HFFc6 (cell line): ENCODE results near the gene SOS2. TPM values are rescaled to one million over a fixed set of nuclear protein-coding genes. Genes with fewer than 3 reads are reported as not detected.
"Not testable (repeated sequence)": the region's sequence is repeated elsewhere in the genome, so short reads cannot be mapped to it uniquely, and the experiment has no call there.

Experiments used
- DNase-seq: peaks from one replicate; pipeline ENCODE4 v3.0.0-alpha.2; 2018
- H3K27ac Mint-ChIP-seq: 2 replicates; pipeline ENCODE4 v1.8.0; 2020; ENCODE audit warnings: mild to moderate bottlenecking, mixed read lengths
- H3K27me3 Mint-ChIP-seq: 2 replicates; pipeline ENCODE4 v1.8.0; 2021; ENCODE audit warnings: mild to moderate bottlenecking, moderate library complexity, mixed read lengths; ENCODE audit not compliant: insufficient read depth
- H3K36me3 Mint-ChIP-seq: 2 replicates; pipeline ENCODE4 v1.8.0; 2021; ENCODE audit warnings: low read depth, mixed read lengths
- H3K4me1 Mint-ChIP-seq: 2 replicates; pipeline ENCODE4 v1.8.0; 2020; ENCODE audit warnings: low read depth, mixed read lengths
- H3K4me3 Mint-ChIP-seq: 2 replicates; pipeline ENCODE4 v1.8.0; 2020; ENCODE audit warnings: mild to moderate bottlenecking, moderate library complexity, mixed read lengths
- H3K9me3 Mint-ChIP-seq: 2 replicates; pipeline ENCODE4 v1.8.0; 2020; ENCODE audit warnings: mild to moderate bottlenecking, mixed read lengths
- CTCF ChIP-seq: fragments of 200-600 bp; sonication (generic); IDR thresholded peaks from 2 replicates; pipeline ENCODE4 v1.5.0; 2021; ENCODE audit warnings: antibody characterized with exemption, mild to moderate bottlenecking
- total RNA-seq, 6 experiments: library from RNA; stranded (reverse); fragmentation: NEBNext Ultra II Directional; extraction: Animal tissue kit (Norgen Biotek cat#: 25700); gene quantifications; 2 replicates in 1 of 6; 3 replicates in 5 of 6; pipeline ENCODE4 v1.2.3, GENCODE V29; 2021

The SOS2 gene
- total RNA-seq, 6 experiments from 2014 or later, result 11.8 to 14.5 (median 13.3) TPM

- no peak overlapping the region for H3K27ac Mint-ChIP-seq
- no peak for DNase-seq
Observed at GRCh38 chr14:50082308-50082742, 149.1 kb downstream of the SOS2 start.

GRCh38 chr14:50079103-50079502, 152.3 kb downstream of the SOS2 start:
- H3K9me3 Mint-ChIP-seq, H3K4me3 Mint-ChIP-seq, H3K27ac Mint-ChIP-seq, H3K27me3 Mint-ChIP-seq, H3K36me3 Mint-ChIP-seq, DNase-seq: not testable (repeated sequence)
- peaks cover 13% of the 10 kb centered on the region; the same call in 1 of the 2 replicates for H3K4me1 Mint-ChIP-seq

More at GRCh38 chr14:50082308-50082742, 149.1 kb downstream of the SOS2 start:
- Mint-ChIP-seq H3K36me3 (no peaks in the 10 kb centered on the region), H3K4me1 (peaks cover 30% of the 10 kb centered on the region), H3K4me3 (no peak overlapping the region), H3K27me3 (peaks cover 2% of the 10 kb centered on the region; the same call in 1 of the 2 replicates), H3K9me3 (no peaks in the 10 kb centered on the region)
- TF ChIP-seq CTCF, result no peak

GRCh38 chr14:50073663-50074062, 157.7 kb downstream of the SOS2 start:
- not testable (repeated sequence) for H3K27me3 Mint-ChIP-seq, H3K4me3 Mint-ChIP-seq, DNase-seq, H3K4me1 Mint-ChIP-seq, H3K9me3 Mint-ChIP-seq, H3K36me3 Mint-ChIP-seq, H3K27ac Mint-ChIP-seq

GRCh38 chr14:50072395-50072794, 159.0 kb downstream of the SOS2 start:
- H3K4me1 Mint-ChIP-seq, result peaks cover 9% of the 10 kb centered on the region
- H3K36me3 Mint-ChIP-seq, result peaks cover 8% of the 10 kb centered on the region
- H3K27ac Mint-ChIP-seq, result no peak overlapping the region
- peaks cover 2% of the 10 kb centered on the region; the same call in 1 of the 2 replicates for H3K27me3 Mint-ChIP-seq
- DNase-seq, result no peak
- no peak overlapping the region for H3K4me3 Mint-ChIP-seq
- no peaks in the 10 kb centered on the region; the same call in 1 of the 2 replicates for H3K9me3 Mint-ChIP-seq
- TF ChIP-seq CTCF, result no peak

GRCh38 chr14:50070840-50071548, 160.4 kb downstream of the SOS2 start:
- no peak for DNase-seq
- TF ChIP-seq CTCF, result no peak
- H3K4me3 Mint-ChIP-seq, result no peak overlapping the region
- peaks cover 14% of the 10 kb centered on the region for H3K4me1 Mint-ChIP-seq
- peaks cover 2% of the 10 kb centered on the region; the same call in 1 of the 2 replicates for H3K27me3 Mint-ChIP-seq
- no peaks in the 10 kb centered on the region; the same call in 1 of the 2 replicates for H3K9me3 Mint-ChIP-seq
- no peak overlapping the region for H3K27ac Mint-ChIP-seq
- peaks cover 8% of the 10 kb centered on the region for H3K36me3 Mint-ChIP-seq

- peaks cover 2% of the 10 kb centered on the region; the same call in 1 of the 2 replicates for H3K27me3 Mint-ChIP-seq
- DNase-seq, result no peak
- H3K9me3 Mint-ChIP-seq, result no peaks in the 10 kb centered on the region; the same call in 1 of the 2 replicates
- peaks cover 8% of the 10 kb centered on the region for H3K36me3 Mint-ChIP-seq
- no peak for TF ChIP-seq CTCF
- H3K27ac Mint-ChIP-seq, result no peak overlapping the region
- no peak overlapping the region for H3K4me3 Mint-ChIP-seq
- H3K4me1 Mint-ChIP-seq, result peaks cover 18% of the 10 kb centered on the region
Observed at GRCh38 chr14:50070230-50070629, 161.1 kb downstream of the SOS2 start.
